Limb (tissue), 2 donors: Measurements from ENCODE around the gene CYREN.

Source experiments
- DNase-seq, 2 donors: peaks; one replicate each; pipeline ENCODE4 v3.0.0-alpha.2; 2016; ENCODE audit errors: extremely low spot score in 2 of 2

The CYREN gene

GRCh38 chr7:135197906-135198655 lies 27.6 kb upstream of the CYREN start:
- DNase-seq: peak in 1 of 2 donors; percentile 19

- DNase-seq: peak in 1 of 2 donors; percentile 14
Measured at GRCh38 chr7:135197343-135197742, 26.8 kb upstream of the CYREN start.

GRCh38 chr7:135195968-135196629 lies 25.6 kb upstream of the CYREN start:
- peak in 1 of 2 donors; percentile 20 for DNase-seq

- peak in 1 of 2 donors; percentile 10 for DNase-seq
Measured at GRCh38 chr7:135195156-135195555, 24.6 kb upstream of the CYREN start.

GRCh38 chr7:135194494-135195095 lies 24.1 kb upstream of the CYREN start:
- peak in 1 of 2 donors; percentile 20 for DNase-seq

- DNase-seq: peak in 1 of 2 donors; percentile 22
Measured at GRCh38 chr7:135193615-135194081, 23.1 kb upstream of the CYREN start.

- peak in 1 of 2 donors; percentile 12 for DNase-seq
Measured at GRCh38 chr7:135192914-135193536, 22.5 kb upstream of the CYREN start.

GRCh38 chr7:135190703-135191102 lies 20.2 kb upstream of the CYREN start:
- DNase-seq: no peak

- no peak for DNase-seq
Measured at GRCh38 chr7:135189961-135190360, 19.5 kb upstream of the CYREN start.

GRCh38 chr7:135189221-135189662 lies 18.7 kb upstream of the CYREN start:
- DNase-seq: no peak

- peak in 1 of 2 donors; percentile 21 for DNase-seq
Measured at GRCh38 chr7:135188298-135188984, 17.9 kb upstream of the CYREN start.

- peak in 1 of 2 donors; percentile 13 for DNase-seq
Measured at GRCh38 chr7:135186841-135187253, 16.3 kb upstream of the CYREN start.

GRCh38 chr7:135186261-135186540 lies 15.7 kb upstream of the CYREN start:
- DNase-seq: no peak

GRCh38 chr7:135185471-135186260 lies 15.2 kb upstream of the CYREN start:
- DNase-seq: peak in 1 of 2 donors; percentile 16

- DNase-seq: peak in 1 of 2 donors; percentile 7
Measured at GRCh38 chr7:135184254-135184841, 13.8 kb upstream of the CYREN start.

GRCh38 chr7:135183478-135183877 lies 13.0 kb upstream of the CYREN start:
- DNase-seq: peak in 1 of 2 donors; percentile 4

- peak in 1 of 2 donors; percentile 11 for DNase-seq
Measured at GRCh38 chr7:135181929-135182678, 11.6 kb upstream of the CYREN start.

- DNase-seq: no peak
Measured at GRCh38 chr7:135181261-135181928, 10.9 kb upstream of the CYREN start.

- DNase-seq: peak in 1 of 2 donors; percentile 4
Measured at GRCh38 chr7:135180122-135180521, 9.6 kb upstream of the CYREN start.
